GM18502 (cell line): ENCODE measurements around the gene LRRC10.
"Not testable (repeated sequence)": the region's sequence is repeated elsewhere in the genome, so short reads cannot be mapped to it uniquely, and the experiment has no call there.

Source experiments
- ATAC-seq: cut with Tn5 transposase; IDR thresholded peaks from one replicate; pipeline ENCODE4 v1.9.1; 2021; ENCODE audit warnings: mild to moderate bottlenecking; ENCODE audit not compliant: unreplicated experiment, poor library complexity

LRRC10 gene

GRCh38 chr12:69620921-69621320, 10.2 kb upstream of the LRRC10 start:
- no peak for ATAC-seq

GRCh38 chr12:69620077-69620476, 9.4 kb upstream of the LRRC10 start:
- no peak for ATAC-seq

GRCh38 chr12:69619050-69619449, 8.3 kb upstream of the LRRC10 start:
- ATAC-seq: no peak

- no peak for ATAC-seq
Observed at GRCh38 chr12:69616025-69616424, 5.3 kb upstream of the LRRC10 start.

GRCh38 chr12:69613351-69613750, 2.6 kb upstream of the LRRC10 start:
- ATAC-seq: no peak

GRCh38 chr12:69610126-69610525, 581 bp downstream of the LRRC10 start:
- ATAC-seq: no peak

GRCh38 chr12:69608114-69608513, 2.6 kb downstream of the LRRC10 start:
- no peak for ATAC-seq

GRCh38 chr12:69604275-69604674, 6.4 kb downstream of the LRRC10 start:
- ATAC-seq: not testable (repeated sequence)

GRCh38 chr12:69603556-69603955, 7.2 kb downstream of the LRRC10 start:
- ATAC-seq: not testable (repeated sequence)

- no peak for ATAC-seq
Observed at GRCh38 chr12:69602954-69603353, 7.8 kb downstream of the LRRC10 start.

GRCh38 chr12:69601962-69602685, 8.6 kb downstream of the LRRC10 start:
- no peak for ATAC-seq

GRCh38 chr12:69600804-69601203, 9.9 kb downstream of the LRRC10 start:
- no peak for ATAC-seq

GRCh38 chr12:69598174-69598753, 12.4 kb downstream of the LRRC10 start:
- no peak for ATAC-seq

GRCh38 chr12:69595689-69596088, 15.0 kb downstream of the LRRC10 start:
- no peak for ATAC-seq

GRCh38 chr12:69589082-69589481, 21.6 kb downstream of the LRRC10 start:
- no peak for ATAC-seq

GRCh38 chr12:69588527-69588926, 22.2 kb downstream of the LRRC10 start:
- no peak for ATAC-seq

GRCh38 chr12:69585189-69586062, 25.3 kb downstream of the LRRC10 start, which contains the start of gene CCT2:
CCT2 (plus strand) TSS chr12:69585459; CDS start chr12:69585522, 63 bp downstream.
- peak; percentile 97 for ATAC-seq

- no peak for ATAC-seq
Observed at GRCh38 chr12:69583203-69583602, 27.5 kb downstream of the LRRC10 start.

GRCh38 chr12:69580074-69580473, 30.6 kb downstream of the LRRC10 start:
- ATAC-seq: no peak

GRCh38 chr12:69579029-69579428, 31.7 kb downstream of the LRRC10 start:
- ATAC-seq: no peak

- no peak for ATAC-seq
Observed at GRCh38 chr12:69578283-69578682, 32.4 kb downstream of the LRRC10 start.
